GM18868 (cell line): ENCODE data around the gene NR5A2.

Experiments
- ATAC-seq: cut with Tn5 transposase; IDR thresholded peaks from one replicate; pipeline ENCODE4 v1.9.1; 2021; ENCODE audit warnings: mild to moderate bottlenecking, moderate library complexity; ENCODE audit not compliant: unreplicated experiment

The NR5A2 gene

GRCh38 chr1:200062143-200062542, 34.6 kb downstream of the NR5A2 start:
- no peak for ATAC-seq

GRCh38 chr1:200072636-200073285, 45.3 kb downstream of the NR5A2 start:
- peak; percentile 92 for ATAC-seq

DNA sequence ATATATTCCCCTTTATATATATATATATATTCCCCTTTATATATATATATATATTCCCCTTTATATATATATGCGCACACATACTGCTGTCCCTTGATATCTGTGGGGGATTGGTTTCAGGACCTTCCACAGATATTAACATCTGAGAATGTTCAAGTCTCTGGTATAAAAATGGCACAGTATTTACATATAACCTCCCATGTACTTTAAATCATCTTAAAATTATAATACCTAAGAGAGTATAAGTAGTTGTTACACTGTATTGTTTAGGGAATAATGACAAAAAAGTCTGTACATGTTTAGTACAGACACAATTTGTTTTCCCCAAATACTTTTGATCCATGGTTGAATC, 45.8 kb downstream of the NR5A2 start:
- peak; percentile 21 for ATAC-seq

GRCh38 chr1:200075522-200075921, 48.0 kb downstream of the NR5A2 start:
- ATAC-seq: no peak

GRCh38 chr1:200075938-200076546, 48.5 kb downstream of the NR5A2 start:
- ATAC-seq: no peak

DNA sequence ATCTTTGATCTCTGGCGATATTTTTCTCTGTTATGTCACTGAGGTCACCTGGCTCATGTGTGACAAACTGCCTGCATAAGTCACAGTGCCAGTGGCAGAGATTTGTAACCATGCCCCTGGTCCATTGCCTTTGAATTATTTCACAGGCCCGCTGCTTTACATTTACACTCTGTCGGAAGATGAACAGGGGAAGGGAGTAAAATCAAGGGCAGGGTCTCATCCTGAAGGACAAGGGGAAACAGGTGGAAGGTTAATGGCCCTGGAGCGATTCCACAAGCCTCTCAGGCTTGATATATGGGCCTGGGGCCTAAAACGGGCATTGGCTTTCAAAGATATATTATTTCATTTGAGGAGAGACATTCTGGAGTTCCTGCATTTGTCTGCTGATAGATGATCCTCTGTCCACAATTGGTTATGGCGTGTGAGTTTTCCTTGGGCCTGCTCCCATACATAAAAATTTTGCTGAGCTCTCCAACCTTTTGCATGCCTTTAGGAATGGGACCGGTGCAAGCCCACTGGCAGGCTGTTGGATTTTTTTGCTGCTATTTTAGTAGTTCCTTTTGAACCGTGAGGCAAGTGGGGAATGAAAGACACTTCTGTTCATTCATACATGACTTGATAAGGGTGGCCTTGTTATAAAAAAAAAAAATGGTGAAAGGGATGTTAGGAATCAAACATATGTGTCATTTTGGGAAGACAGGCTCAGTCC, 51.9 kb downstream of the NR5A2 start:
- no peak for ATAC-seq

DNA sequence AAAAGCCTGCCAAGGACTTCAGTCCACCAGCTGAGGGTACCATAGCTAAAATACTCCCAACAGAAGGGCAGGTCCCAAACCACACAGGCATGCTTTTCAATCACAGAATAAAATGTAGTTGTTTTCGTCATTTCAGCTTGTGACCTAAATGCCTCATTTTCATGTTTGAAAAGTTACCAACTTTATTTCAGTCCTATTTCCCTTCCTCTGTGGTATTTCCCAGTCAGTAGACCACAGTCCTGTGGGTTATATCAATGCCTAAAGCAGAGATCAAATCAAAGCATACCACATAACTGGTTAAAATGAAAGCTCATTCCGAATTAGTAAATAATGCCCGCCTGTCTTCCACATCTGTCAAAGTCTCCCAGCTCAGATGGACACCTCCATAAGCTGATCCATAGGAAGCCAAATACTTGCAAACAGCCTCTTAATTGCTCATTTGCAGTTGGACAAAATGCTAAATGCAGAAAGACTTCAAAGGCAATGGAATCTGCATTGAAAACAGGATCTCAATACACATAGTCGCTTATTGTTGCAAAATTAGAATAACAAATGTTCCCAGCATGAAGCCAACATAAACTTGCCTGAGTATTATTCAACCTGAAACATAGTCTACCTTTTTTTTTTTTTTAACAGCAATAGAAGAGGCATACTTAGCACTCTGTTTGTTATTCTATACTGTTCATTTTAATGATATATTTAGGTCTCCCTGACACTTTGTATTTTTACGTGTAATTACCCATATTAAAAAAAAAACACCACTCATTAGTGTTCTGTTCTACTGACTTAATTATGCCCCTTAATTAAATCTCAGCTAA, 53.9 kb downstream of the NR5A2 start:
- ATAC-seq: no peak

DNA sequence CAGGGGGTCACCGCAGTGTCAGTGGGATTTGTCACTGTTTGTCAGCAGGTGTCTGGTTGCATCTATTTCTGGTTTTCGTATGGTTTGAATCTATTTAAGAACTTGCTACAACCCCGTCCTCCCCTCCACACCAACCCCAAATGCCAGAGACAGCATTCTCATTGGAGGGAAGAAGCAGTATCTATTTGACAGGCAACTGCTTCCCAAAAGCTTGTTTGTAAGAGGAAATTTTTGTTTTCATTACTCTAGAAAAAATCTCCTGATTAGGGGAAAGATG, 54.4 kb downstream of the NR5A2 start:
- no peak for ATAC-seq

- no peak for ATAC-seq
Observed at GRCh38 chr1:200082329-200082728, 54.8 kb downstream of the NR5A2 start.

- ATAC-seq: no peak
Observed at GRCh38 chr1:200090252-200091159, 63.0 kb downstream of the NR5A2 start.

GRCh38 chr1:200095057-200095577, 67.6 kb downstream of the NR5A2 start:
- no peak for ATAC-seq

DNA sequence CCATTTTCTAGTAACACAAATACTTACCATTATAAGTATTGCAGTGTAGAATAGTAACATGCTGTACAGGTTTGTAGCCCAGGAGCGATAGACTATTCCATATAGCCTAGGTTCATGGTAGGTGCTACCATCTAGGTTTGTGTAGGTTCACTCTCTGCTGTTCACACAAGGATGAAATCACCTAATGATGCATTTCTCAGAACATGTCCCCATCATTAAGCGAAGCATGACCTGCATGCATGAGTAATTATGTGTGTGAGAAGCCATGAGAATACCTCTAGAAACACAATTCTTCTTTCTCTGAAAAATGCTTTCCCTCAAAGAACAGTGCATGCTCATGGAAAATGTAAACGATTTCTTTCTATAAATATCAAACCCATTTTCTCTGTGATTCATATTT, 69.3 kb downstream of the NR5A2 start:
- peak; percentile 75 for ATAC-seq

DNA sequence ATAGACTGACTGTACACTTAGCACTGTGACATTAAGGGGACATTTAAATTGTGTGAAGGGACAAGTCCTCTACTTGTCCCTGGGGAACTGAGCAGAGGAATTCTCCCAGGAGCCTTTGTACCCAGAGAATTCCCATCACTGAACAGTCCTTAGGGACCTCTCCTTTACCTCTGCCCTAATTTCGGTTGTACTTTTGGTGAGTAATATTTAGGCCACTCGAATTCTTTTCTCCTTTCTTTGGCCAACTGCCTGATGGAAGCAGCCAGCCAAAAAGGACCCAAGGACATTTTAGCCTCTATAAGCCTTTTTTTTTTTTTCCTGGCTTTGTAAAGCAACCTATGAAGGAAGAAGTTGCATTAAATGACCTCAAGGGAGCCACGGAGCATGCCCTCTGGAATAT, 71.5 kb downstream of the NR5A2 start:
- ATAC-seq: no peak

DNA sequence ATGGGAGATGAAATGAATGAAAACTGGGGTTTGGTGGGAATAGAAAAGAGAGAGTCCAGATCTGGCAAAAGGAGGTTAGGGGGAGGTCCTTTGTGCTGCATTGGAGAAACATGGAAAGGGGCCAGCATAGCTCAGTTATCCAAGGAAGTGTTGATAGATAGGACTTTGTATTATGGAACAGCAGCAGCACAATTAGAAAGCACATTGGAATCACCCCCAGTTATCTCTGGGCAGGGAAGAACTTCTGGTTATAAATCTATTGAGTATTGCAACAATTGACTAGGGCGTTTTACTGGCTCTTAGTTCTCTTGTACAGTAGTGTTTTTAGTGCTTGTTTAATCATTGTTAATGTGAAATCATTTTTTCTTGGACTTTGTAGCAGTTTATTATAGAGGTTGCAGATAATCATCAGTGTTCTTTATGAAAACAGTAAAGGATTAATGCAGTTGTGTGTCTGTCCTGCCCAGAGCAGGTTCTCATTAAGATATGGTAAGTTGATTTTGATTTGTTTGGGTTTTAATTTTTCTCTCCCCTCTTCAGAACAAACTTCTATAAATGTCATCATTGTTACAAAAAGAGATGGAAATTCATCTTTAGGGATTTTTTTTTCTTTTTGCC, 76.6 kb downstream of the NR5A2 start:
- ATAC-seq: no peak

DNA sequence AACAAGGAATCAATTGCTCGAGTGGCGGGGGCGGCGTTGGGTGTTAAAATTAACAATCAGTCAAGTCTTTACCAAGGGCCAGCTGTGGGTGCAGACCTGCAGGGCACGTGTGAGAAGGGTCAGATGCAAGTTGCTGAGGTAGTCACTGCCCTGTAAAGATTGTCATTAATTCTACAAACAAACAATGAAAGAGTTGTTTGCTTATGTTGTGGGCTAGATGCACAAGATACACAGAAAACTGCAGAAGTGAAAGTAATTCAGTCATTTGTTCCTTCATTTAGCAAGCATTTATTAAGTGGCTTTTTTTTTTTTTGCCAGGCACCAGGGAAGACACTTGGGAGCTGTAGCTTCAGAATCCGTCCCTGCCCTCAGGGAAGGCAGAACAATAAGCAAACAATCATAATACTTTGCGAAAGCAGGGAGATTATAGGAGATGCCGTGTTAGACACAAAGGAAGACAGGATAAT, 79.5 kb downstream of the NR5A2 start:
- peak; percentile 67 for ATAC-seq

GRCh38 chr1:200108659-200109058, 81.1 kb downstream of the NR5A2 start:
- ATAC-seq: no peak

DNA sequence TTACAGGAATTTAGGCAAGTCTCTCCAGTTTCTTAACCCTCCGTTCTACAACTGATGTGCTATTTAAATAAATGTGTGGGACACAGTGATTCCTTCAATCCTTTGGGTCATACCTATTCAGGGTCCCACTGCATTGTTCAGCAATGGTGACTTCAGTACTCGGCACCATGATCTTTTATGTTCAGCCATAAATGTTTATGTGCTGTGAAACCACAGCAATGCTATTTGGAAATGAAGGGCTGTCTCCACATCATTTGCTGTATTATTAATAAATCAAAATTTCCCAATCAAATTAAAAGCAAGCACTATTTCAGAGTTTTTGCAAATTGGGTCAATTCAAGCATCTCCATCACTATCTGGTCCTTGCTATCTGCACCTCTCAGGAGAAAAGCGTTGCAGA, 84.8 kb downstream of the NR5A2 start:
- no peak for ATAC-seq

DNA sequence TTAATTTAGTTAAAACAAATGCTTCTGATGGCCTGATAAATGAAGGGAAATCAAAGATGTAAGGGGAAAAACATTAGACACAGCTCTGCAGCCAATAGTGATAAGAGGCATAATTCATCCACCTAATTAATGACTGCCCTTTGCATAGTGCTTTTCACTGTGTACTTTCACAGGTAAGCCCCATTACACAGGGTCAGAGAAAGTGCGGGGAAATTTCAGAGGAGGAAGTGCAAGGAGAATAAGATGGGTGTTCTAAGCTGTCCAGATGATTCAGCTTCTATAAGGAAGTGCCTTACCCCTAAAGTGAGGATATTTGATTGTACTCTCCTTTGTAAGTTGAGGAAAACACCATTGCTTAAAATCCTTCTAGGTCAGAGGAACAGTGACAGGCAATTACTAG, 88.0 kb downstream of the NR5A2 start:
- ATAC-seq: peak; percentile 89

DNA sequence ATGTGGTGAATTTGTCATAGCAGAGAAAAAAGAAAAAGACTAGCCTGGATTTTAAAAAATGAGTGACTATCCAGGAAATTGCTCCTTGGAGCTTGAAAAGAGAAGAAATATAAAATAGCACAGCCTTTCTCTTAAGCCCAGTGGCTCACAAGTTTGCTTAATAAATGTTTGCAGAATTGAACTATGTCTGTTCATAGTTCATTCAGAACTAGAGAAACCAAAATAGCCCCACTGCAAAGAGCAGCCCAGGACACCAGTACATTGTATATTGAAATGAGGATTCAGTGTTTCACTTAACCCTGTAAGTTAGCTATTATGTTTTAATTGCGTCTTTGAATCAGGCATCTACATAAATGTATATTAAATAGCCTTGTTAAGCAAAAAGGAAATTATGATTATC, 88.8 kb downstream of the NR5A2 start:
- ATAC-seq: no peak
